GM18502 (cell line): ENCODE data around the gene GRP.

Source experiments
- ATAC-seq: cut with Tn5 transposase; IDR thresholded peaks from one replicate; pipeline ENCODE4 v1.9.1; 2021; ENCODE audit warnings: mild to moderate bottlenecking; ENCODE audit not compliant: unreplicated experiment, poor library complexity

Gene GRP

DNA sequence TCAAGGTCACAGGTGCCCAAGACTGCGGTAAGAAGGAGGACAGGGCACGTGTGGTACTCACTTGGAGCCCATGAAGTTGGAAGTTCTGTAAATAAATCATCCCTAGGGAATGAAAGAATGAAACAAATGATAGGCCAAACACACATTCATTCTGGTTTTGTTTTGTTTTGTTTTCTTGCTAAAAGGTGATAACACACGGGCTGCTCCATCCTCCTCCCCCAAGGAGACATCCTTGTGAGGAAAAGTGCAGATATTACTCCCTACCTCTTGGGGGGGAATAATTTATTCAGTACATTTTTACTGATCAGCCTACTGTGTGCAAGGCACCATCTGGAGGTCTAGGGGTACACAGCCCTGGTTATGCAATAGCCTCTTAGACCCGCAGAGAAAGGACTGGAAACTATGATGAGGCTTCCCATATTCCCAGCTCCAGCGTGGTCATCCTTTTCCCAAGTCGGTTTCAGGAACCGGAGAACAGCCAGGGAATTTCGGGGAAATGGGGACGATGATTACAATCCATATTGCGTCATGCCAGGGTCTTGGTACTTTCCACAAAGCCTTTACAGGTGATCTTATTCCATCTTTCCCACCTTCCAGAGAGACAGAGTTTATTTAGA lies 47.0 kb downstream of the GRP start:
- ATAC-seq = no peak

DNA sequence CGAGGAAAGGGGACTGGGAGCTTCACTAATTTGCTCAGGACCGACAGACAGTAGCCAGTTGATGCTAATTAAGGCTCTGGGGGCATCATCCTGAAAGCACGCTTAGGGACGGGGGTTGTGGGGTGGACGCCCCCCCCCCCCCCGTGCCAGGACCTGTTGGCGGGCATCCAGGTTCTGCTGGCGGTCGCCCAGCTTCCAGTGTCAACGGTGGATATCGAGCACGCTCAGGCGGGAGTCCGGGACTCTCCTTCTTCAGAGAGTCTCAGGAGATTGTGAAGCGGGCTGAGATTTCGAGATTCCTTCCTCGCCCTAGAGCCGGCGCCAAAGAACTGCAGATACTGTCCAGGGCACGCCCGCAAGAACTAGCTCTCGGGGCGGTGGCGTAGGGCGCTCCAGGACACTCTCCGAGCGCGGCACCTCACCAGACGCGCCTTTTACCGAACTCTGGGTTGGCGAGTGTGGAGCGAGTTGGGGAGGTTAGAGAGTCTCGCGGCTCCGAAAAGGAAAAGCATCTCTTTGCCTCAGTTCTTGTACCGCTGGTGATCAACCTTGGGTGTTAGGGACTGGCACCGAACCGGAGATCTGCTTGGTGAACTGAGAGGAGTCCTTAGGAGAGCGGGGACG lies 47.7 kb downstream of the GRP start:
- no peak for ATAC-seq

DNA sequence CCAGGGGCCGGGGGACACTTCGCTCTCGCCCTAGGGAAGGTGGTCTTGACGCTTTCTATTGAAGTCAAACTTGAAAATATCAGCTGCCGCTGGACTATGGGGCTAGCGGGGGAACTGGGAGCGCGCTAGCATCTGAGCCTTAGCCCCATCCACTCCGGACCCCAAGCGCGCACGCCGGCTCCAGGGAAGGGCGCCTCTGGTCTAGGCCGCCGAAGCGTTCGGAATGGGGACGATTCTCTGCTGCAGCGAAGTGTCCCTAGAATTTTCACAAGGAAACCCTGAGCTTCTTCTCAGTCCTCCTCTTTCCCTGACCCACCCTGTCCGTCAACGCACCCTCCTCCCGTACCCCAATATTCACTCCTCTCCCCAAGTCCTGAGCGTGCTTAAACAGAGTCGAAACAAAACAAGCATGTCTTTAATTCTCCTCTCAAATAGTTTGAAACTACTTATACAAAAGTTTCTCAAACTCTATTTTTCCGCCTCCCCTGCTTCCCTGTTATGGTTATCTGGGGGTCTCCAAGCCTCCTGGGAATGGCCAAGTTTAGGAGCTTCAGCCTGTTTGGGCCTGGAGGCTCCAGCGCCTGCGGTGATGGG lies 48.3 kb downstream of the GRP start:
- no peak for ATAC-seq

DNA sequence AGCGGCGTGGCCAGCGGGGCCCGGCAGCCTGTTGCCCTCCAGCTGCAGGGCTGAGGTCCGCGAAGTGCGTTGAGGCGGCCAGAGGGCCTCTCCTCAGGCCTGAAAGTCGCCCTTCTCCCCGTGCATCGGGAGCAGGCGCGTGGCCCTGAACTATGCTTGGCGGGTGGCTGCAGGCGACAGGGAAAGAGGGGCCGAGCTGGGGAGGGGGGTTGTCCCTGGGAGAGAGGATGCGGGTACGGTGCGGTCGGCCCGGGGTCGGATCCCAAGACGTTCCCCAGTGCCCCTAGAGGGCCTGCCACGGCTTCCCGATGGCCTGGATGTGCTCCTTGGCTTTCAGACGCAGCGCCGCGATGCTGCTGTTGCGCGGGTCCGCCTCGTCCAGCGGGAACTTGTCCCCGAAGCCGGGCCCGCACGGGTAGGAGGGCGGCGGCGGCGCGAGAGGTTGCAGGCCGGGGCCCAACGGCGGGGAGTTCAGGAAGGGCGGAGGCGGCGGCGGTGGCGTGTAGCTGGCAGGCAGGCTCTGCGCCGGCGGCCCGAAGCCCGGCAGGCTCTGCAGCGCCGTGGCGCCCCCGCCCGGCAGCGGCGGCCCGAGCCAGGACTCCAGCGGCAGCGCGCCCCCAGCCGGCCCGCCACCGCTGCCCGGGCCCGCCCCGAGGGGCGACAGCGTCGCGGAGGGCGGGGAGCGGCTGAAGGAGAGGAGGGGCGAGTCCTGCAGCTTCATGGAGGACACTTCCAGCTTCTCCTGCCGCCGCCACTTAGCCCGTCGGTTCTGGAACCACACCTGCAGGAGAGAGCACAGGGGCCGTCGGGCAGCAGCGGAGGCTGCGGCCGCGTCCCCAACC lies 49.0 kb downstream of the GRP start:
- ATAC-seq = peak; percentile 52

DNA sequence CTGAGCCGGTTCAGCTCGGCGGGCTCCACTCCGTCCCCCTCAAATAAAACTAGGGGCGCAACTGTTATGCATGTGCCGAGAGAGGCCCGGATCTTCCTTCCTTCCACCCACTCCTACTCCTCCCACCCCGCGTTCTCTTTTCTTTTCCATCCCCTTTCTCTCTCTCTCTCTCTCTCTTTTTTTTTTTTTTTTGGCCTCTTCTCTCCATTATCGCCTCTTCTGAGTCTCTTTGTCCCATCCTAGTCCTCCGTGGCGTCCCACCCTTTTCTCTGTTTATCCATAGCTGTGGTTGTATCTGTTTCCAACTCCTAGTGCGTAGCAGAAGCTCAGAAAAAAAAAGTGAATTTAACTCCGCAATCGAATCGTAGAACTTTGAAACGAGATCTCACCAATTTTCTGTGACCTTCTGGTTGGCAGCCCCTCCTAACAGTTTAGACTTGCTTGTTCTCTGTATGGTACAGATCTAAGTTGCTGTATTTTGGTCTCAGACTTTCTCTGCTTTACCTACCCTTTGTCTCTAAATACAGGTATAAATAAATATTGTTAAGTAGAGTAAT lies 49.7 kb downstream of the GRP start:
- no peak for ATAC-seq

DNA sequence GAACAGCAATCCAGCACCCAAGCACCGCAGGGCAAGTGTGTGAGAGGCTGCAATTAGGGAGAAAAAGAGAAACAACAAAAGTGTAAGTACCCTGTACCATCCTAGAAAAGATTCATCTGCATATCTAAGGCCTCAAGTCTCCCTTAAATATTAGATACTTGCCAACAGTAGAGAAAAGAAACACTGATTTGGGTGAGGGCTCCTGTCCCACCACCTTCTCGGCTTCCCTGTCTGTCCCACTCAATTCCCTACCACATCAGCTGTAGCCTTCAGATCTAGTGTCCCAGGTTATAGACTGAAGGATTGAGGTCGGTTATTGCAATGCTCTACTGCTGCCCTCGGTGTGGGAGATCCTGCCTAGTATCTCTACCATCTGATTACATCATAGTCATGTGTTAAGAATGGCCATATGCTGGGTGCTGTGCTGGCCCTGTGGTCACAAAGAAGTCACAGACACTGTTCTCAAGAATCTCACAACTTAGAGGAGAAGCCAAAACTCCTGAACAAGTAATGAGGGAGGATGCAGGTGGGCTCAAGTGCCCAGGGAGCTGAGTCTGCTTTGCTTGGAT lies 50.8 kb downstream of the GRP start:
- ATAC-seq = no peak

DNA sequence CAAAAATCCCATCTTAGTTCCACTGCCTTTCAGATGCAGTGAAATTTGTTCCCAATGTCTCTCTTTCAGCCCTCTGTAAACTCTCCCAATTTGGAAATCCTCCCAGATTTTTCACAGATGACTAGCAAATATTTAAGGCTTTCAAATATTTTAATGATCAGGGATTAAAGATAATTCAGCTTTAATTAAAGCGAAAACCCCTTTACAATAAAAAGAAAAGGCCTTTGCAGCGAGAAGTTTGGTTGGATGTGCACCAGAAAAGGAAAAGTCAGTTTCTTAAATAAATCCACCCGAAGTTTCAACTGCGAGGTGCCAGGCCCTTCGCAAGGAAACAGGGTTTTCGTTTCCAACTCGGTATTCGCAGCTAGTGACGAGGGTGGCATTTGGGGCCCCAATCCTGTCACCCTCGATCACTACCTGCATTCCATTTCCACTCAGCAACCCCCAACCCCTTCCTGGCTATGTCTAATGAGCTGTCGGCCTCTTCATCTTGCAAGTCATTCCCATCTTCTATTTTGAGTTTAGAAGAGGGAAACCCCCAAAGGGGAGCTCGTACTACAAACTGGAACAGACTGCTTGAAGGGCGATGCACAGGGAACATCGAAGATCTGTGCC lies 51.8 kb downstream of the GRP start:
- ATAC-seq = no peak

DNA sequence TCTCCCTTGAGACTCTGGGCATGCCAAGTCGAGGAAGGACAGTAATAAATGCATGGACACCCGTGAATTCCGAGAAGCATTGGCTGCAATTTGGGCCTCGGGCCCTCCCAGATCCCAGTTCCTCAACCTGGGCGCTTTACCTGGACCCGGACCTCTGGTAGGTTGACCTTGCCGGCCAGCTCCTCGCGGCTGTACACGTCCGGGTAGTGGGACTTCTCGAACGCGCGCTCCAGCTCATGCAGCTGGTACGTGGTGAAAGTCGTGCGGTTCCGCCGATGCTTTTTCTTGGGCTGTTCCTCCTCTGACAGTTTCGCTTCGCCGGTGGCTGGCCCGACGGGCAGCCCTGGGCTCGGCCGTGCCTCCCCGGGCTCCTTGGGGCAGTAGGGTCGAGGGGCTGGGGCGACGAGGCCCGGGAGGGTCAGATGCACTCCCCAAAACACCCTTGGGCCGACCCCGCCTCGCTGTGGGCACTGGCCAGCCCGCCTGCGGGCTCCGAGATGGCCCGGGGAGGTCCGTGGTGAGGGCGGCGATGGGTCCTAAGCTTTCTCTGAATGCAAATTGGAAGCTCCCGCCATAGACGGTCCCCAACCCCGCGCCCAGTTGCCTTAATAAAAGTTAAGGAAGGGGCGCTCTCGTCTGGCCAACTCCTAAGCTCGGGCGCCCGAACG lies 52.4 kb downstream of the GRP start:
- no peak for ATAC-seq

DNA sequence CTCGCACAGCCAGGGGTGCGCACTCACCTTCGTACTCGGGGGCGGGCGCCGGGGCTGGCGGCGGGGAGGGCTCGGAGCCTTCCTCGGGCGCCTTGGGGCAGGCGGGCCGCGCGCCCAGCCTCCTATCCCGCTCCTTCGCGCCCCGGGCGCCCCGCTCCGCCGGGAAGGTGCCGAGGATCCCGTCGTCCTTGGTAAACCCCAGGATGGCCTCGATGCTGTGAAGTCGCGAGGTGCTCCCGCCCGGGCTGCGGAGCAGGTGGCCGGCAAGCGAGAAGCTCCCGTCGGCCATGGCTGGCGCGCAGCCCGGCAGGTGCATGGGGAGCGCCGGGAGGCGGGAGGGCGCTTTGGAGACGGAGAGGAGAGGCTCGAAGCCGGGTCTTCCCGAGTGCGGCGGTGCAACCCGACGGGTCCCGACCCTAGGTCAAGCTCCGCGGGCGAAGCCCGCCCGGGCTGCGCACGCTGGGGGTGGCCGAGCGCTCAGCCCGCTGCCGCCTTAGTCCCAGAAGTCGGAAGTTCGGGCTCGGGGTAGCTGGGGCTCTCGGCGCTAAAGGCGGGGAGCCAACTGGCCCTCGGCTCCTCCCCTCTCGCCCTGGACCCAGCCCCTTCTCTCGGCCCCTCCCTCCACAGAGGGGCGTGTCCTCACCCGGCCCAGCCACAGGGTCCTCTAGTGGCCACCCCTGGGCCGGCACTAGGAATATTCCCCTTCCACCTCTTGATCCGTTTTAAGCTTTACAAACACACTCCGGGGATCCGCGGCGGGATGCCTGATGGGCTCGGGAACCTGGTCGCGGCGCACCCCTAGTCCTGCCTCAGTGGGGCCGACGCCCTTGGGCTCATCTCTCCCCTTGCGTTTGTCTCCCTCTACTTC lies 53.2 kb downstream of the GRP start, which contains the start of gene RAX:
Gene RAX, minus strand, starts transcription at position 564 of the 868 bp plus-strand sequence. Its CDS starts 248 bp downstream, at position 316.
- peak; percentile 65 for ATAC-seq

DNA sequence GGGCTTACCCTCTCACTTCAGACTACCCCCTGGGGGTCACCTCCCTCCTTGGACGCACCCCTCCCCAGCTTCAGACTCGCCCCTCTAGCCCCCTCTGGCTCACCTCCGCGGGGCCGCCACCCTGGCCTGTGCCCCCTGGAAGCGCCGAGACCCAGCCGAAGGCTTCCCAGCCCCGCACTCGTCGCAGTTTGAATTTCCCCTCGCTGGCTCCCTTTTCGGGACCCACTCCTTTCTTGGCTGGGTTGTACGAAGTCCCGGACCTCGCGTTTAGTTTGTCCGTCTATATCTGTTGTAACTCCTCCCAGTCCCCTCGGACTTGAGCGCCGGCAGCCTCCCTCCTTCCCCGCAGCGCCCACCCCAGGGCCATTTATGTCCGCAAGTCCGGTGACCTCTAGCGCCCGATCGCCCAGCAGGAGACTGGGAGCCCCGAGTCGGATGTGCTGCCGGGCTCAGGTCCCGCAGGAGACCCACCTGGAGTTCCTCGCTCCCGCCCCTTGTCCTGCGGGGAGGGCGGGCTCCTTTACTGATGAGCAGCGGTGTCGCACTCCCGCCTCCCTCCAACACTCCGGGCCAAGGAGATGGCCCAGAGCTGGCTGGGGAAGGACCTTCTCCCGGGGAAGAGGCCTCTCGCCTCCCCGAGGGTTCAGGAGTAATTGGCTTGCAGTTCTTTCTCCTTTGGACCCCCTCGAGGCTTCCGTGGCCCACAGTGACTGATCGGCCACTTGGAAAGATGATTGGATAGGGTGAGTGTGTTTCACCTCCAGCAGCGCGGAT lies 54.0 kb downstream of the GRP start:
- no peak for ATAC-seq

DNA sequence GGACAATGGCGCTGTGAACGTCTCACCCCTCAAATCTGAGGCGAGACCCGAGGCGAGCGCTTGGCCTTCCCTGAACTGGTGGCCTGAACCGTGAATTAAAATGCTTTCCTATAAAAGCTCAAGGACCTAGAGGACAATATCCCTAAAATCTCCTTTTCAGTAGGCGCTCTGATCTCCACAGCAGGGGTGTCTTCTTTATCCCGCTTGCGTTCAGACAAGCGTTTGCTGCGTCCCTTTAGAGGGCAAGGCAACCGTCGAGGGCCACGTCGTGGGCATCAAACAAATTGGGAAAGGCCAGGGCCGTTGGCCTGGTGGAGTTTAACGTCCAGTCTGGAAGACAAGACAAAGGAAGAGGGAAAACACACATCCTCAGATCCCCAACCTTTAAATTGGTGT lies 54.6 kb downstream of the GRP start:
- ATAC-seq = no peak

DNA sequence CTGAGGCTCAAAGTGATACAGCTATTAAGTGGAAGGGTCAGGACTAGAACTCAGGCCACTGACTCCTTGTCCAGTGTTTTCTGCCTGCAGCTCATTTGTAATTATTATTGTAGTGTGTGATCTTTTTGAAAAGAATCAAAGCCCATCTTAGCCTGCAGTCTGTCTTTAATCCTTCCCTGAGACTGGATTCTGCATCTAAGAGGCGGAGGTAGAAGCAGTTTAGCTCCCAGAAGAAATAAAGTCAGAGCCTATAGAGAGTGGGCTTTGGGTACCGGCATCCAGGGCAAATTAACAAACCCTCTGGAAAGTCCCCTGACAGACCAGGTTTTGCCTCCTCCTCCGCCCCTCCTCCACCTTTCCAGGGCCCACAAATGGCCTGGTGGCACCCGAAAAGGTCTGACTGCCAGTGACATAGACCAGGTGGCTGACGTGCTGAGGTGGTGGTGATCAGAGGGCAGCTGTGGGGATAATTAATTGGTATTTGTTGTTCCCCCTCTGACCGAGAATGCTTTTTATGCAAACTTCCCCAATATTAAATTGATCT lies 55.5 kb downstream of the GRP start:
- ATAC-seq = no peak

DNA sequence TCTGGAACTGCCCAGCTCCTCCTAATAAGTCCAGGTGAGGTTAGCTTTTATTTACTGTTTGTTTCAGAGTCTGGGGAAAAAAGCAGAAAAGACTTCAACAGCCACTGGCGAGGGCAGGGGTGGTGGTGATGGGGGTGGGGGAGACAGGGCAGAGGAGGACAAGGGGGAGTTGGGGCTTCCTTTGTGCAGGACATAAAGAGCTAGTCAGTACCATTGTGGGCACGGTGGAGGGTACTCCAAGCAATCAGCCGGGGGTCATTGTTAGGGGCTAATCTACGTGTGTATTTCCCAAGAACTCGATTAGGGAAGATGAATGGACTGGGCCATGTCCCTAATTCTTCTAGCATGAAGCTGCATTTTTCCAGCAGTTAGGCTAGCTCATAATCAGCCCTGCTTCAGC lies 56.1 kb downstream of the GRP start:
- no peak for ATAC-seq

DNA sequence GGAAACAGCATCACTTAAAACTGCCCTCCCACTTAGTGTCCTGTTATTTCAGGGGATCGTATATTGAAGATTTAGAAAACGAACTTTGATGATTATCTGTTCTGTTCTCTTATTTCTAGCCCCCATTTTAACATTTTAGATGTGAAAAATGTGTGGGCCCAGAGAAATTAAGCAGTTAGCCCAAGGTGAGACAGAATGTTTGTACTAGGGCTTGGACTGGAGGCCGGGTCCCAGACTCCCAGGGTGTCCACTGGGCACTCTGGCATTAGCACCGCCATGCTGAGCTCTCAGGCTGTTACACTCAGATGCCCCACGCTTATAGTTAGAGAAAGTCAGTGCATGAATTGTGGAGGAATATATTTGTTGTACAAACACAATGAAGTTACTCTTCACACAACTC lies 58.8 kb downstream of the GRP start:
- no peak for ATAC-seq

DNA sequence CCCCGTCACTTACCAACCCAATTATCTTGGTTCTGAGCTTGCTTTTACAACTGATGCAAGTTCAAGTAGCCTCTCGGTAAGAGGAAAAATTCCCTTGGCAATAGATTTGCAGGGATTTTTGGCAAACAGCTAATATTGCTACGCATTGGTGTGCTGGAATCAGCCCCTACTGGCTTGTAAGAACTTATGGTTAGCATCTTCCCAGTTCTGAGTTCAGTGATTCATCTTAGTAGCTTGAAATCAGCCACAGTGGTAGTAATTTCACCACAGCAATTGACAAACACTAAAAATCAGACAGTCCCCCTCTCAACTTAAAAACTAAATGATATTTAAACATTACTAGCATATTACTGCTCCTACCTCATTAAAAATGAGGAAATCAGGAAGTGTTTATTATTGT lies 59.2 kb downstream of the GRP start:
- no peak for ATAC-seq

DNA sequence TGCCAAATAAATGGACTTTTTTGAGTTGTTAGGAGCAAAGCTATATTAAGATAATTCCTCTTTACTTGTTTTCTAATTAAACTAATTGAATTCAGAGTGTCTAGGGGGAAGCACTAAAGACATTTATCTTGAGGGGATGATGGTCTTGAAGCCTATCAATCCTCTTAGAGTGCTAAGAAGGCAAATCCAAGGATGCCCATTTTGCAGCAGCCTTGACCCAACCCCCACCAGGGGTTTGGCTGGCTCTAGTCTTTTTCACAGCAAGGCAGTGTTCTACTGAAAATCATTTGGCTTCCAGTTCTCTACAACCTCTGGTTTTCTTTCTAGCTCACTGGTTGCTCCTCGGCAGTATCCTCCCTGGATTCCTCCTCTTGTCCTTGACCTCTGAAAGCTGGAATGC lies 59.8 kb downstream of the GRP start:
- no peak for ATAC-seq
